T-helper 2 cell treated with Interferon-gamma antibody and Interleukin-4, amounts not matched to agents 100 ng/mL and 5 ng/mL, for 36 hours (primary cell): Measurements from ENCODE around the gene KRTAP5-3. TPM values are rescaled to one million over a fixed set of nuclear protein-coding genes. Genes with fewer than 3 reads are reported as not detected.

Experiments used
- total RNA-seq: library from RNA; stranded (reverse); gene quantifications from 2 replicates; pipeline ENCODE4 v1.2.3, GENCODE V29; 2022

The KRTAP5-3 gene
- total RNA-seq, 1 donor from 2014 or later = not detected

Other genes starting within 250 kb of the KRTAP5-3 start
- 0.09 TPM in 1 of 2 replicates, not detected in the other for gene BRSK2, start 218.5 kb downstream of the KRTAP5-3 start, total RNA-seq
- gene MOB2, start 121.7 kb downstream of the KRTAP5-3 start, total RNA-seq = 39.6 and 41.3 TPM in 2 replicates
- gene DUSP8, start 36.2 kb downstream of the KRTAP5-3 start, total RNA-seq = 0.30 and 0.80 TPM in 2 replicates
- gene KRTAP5-1, start 23.2 kb downstream of the KRTAP5-3 start, total RNA-seq = not detected in 2 replicates
- not detected in 2 replicates for gene KRTAP5-2, start 10.2 kb downstream of the KRTAP5-3 start, total RNA-seq
- gene KRTAP5-4, start 13.7 kb upstream of the KRTAP5-3 start, total RNA-seq = not detected in 2 replicates
- gene KRTAP5-5, start 21.3 kb upstream of the KRTAP5-3 start, total RNA-seq = not detected in 2 replicates
- not detected in 2 replicates for gene KRTAP5-6, start 88.7 kb upstream of the KRTAP5-3 start, total RNA-seq
- gene IFITM10, start 142.1 kb upstream of the KRTAP5-3 start, total RNA-seq = 0.66 and 0.68 TPM in 2 replicates
- 118 and 121 TPM in 2 replicates for gene CTSD, start 155.5 kb upstream of the KRTAP5-3 start, total RNA-seq
- gene SYT8, start 226.5 kb upstream of the KRTAP5-3 start, total RNA-seq = not detected in 2 replicates
- gene TNNI2, start 230.5 kb upstream of the KRTAP5-3 start, total RNA-seq = 0.70 and 0.75 TPM in 2 replicates
- 600 and 607 TPM in 2 replicates for gene LSP1, start 244.6 kb upstream of the KRTAP5-3 start, total RNA-seq